DND-41 (cell line): ENCODE measurements around the gene PTPN6.

ENCODE experiments used
- ATAC-seq: fragments of 200-7000 bp; cut with Tn5 transposase; 3 replicates; pipeline ENCODE4 v1.9.1; 2021; ENCODE audit warnings: low read depth; ENCODE audit not compliant: insufficient read depth
- DNase-seq: peaks from one replicate; pipeline ENCODE4 v3.0.0-alpha.2; 2020
- H2AFZ ChIP-seq: 2 replicates; pipeline ENCODE4 v1.6.0; 2012; ENCODE audit warnings: low read depth, low read length
- H3K27ac ChIP-seq: 2 replicates; pipeline ENCODE4 v1.5.1; 2012; ENCODE audit warnings: low read length, inconsistent platforms
- H3K27me3 ChIP-seq: fragments of 200-600 bp; sonication (generic); 2 replicates; pipeline ENCODE4 v1.6.0; 2012; ENCODE audit warnings: low read length, mild to moderate bottlenecking, inconsistent platforms; ENCODE audit not compliant: insufficient read depth, poor library complexity
- H3K36me3 ChIP-seq: 2 replicates; pipeline ENCODE4 v1.5.1; 2012; ENCODE audit warnings: low read length, inconsistent platforms; ENCODE audit not compliant: insufficient read depth
- H3K4me1 ChIP-seq: 2 replicates; pipeline ENCODE4 v1.5.1; 2012; ENCODE audit warnings: mild to moderate bottlenecking, low read length; ENCODE audit not compliant: insufficient read depth
- H3K4me2 ChIP-seq: 2 replicates; pipeline ENCODE4 v1.6.0; 2012; ENCODE audit warnings: mild to moderate bottlenecking, moderate library complexity, low read length, inconsistent platforms; ENCODE audit not compliant: insufficient read depth
- H3K4me3 ChIP-seq, 2 experiments: fragments of 200-600 bp in 1 of 2; shearing (Covaris generic) in 1 of 2; 2 replicates each; pipeline ENCODE4 v1.5.1; 2012 to 2016; ENCODE audit warnings: inconsistent platforms in 2 of 2, low read length in 2 of 2, mild to moderate bottlenecking in 2 of 2, low read depth in 1 of 2, moderate library complexity in 1 of 2
- H3K79me2 ChIP-seq: 2 replicates; pipeline ENCODE4 v1.6.0; 2012; ENCODE audit warnings: low read length, inconsistent platforms; ENCODE audit not compliant: insufficient read depth
- H3K9ac ChIP-seq: 2 replicates; pipeline ENCODE4 v1.6.0; 2012; ENCODE audit warnings: low read depth, mild to moderate bottlenecking, inconsistent platforms, low read length, moderate library complexity
- H3K9me3 ChIP-seq: 2 replicates; pipeline ENCODE4 v1.5.1; 2012; ENCODE audit warnings: low read length, moderate library complexity, mild to moderate bottlenecking, inconsistent platforms; ENCODE audit not compliant: insufficient read depth, severe bottlenecking
- H4K20me1 ChIP-seq: 2 replicates; pipeline ENCODE4 v1.6.0; 2012; ENCODE audit warnings: low read length; ENCODE audit not compliant: insufficient read depth
- CTCF ChIP-seq: IDR thresholded peaks from 2 replicates; pipeline ENCODE4 v1.5.1; 2012; ENCODE audit warnings: borderline replicate concordance, low read length, moderate library complexity, mild to moderate bottlenecking; ENCODE audit not compliant: poor library complexity, severe bottlenecking; ENCODE audit errors: extremely low read depth
- EZH2 ChIP-seq: IDR thresholded peaks from 3 replicates; pipeline ENCODE4 v1.6.1; 2012; ENCODE audit warnings: borderline replicate concordance, low read depth, mild to moderate bottlenecking, moderate library complexity, low read length, inconsistent platforms; ENCODE audit not compliant: severe bottlenecking

PTPN6 gene

GRCh38 chr12:6950401-6950801 is 755 bp upstream of the PTPN6 start:
- no peak for ATAC-seq
- H3K4me1 ChIP-seq = peaks cover 45% of the 10 kb centered on the region
- H3K4me3 ChIP-seq = no peak overlapping the region
- no peak overlapping the region for H3K9ac ChIP-seq
- no peak overlapping the region for H2AFZ ChIP-seq
- H3K4me2 ChIP-seq = no peak overlapping the region
- H3K9me3 ChIP-seq = no peaks in the 10 kb centered on the region
- H3K27me3 ChIP-seq = no peaks in the 10 kb centered on the region
- H3K27ac ChIP-seq = no peak overlapping the region
- H3K79me2 ChIP-seq = peaks cover 4% of the 10 kb centered on the region
- TF ChIP-seq EZH2 (no peak), CTCF (peak; percentile 48)
- no peaks in the 10 kb centered on the region for H4K20me1 ChIP-seq
- H3K36me3 ChIP-seq = peaks cover 18% of the 10 kb centered on the region
- no peak for DNase-seq

GRCh38 chr12:6951551-6952120 is 480 bp downstream of the PTPN6 start:
- peaks cover 5% of the 10 kb centered on the region for H3K36me3 ChIP-seq
- H3K9me3 ChIP-seq = no peaks in the 10 kb centered on the region
- H3K27me3 ChIP-seq = no peaks in the 10 kb centered on the region
- TF ChIP-seq CTCF (no peak), EZH2 (no peak)
- no peaks in the 10 kb centered on the region for H4K20me1 ChIP-seq
- no peak for DNase-seq
- peak overlapping the region in 1 of 2 experiments; percentile 50; a peak in 2 of 4 replicates for H3K4me3 ChIP-seq
- H3K79me2 ChIP-seq = no peaks in the 10 kb centered on the region
- ATAC-seq = no peak
- peak overlapping the region; percentile 56 for H3K4me2 ChIP-seq
- peaks cover 37% of the 10 kb centered on the region for H3K4me1 ChIP-seq
- H3K27ac ChIP-seq = peak overlapping the region; percentile 43; the same call in 1 of the 2 replicates
- H3K9ac ChIP-seq = peak overlapping the region; percentile 41
- no peak overlapping the region for H2AFZ ChIP-seq

- no peaks in the 10 kb centered on the region for H3K27me3 ChIP-seq
These were observed 1.1 kb downstream of the PTPN6 start for GRCh38 chr12:6952121-6952862.

More at GRCh38 chr12:6952121-6952862, 1.1 kb downstream of the PTPN6 start:
- Histone ChIP-seq H3K4me3 (no peak overlapping the region), H3K27ac (no peak overlapping the region), H3K36me3 (no peaks in the 10 kb centered on the region), H2AFZ (no peak overlapping the region), H3K79me2 (no peaks in the 10 kb centered on the region), H3K9ac (peak overlapping the region; percentile 41), H3K4me2 (peak overlapping the region; percentile 56; the same call in 1 of the 2 replicates), H3K9me3 (no peaks in the 10 kb centered on the region), H4K20me1 (no peaks in the 10 kb centered on the region), H3K4me1 (peaks cover 37% of the 10 kb centered on the region)
- TF ChIP-seq EZH2 (no peak), CTCF (no peak)
- ATAC-seq (no peak), DNase-seq (no peak)
